ENCODE measurements around the gene LDB2. TPM values are rescaled to one million over a fixed set of nuclear protein-coding genes. Genes with fewer than 3 reads are reported as not detected.

Gene LDB2
- total RNA-seq, 1 experiment from 2014 or later = not detected

GRCh38 chr4:16837475-16837874 is 61.0 kb downstream of the LDB2 start:
- H3K4me2 ChIP-seq = no peak overlapping the region
- H3K9me2 ChIP-seq (ENCODE audit: insufficient read depth) = no peaks in the 10 kb centered on the region
- no peak overlapping the region for H3K27ac ChIP-seq
- intact Hi-C loops (cut with micrococcal nuclease; ENCODE audit: unreplicated experiment) = no loop called here
- no peak overlapping the region for H2AFZ ChIP-seq
- H3K36me3 ChIP-seq (ENCODE audit: low read depth) = no peaks in the 10 kb centered on the region
- no peak overlapping the region for H3K4me3 ChIP-seq
- no peak for DNase-seq
- no peaks in the 10 kb centered on the region for H4K20me1 ChIP-seq (ENCODE audit: insufficient read depth)
- TF ChIP-seq EZH2 (IDR thresholded peaks at IDR 0.05; ENCODE audit: low read depth) = no peak
- TF ChIP-seq CTCF (conservative IDR thresholded peaks at IDR 0.05) = no peak
- CTCF ChIA-PET = no interaction called here
- H3K4me1 ChIP-seq (replicated peaks; ENCODE audit: insufficient read depth) = no peaks in the 10 kb centered on the region
- no peaks in the 10 kb centered on the region for H3K9me3 ChIP-seq (ENCODE audit: insufficient read depth, low read depth)
- H3K79me2 ChIP-seq (ENCODE audit: low read depth) = no peaks in the 10 kb centered on the region
- POLR2A ChIA-PET (ENCODE audit: unreplicated experiment) = no interaction called here
- no TSS peak for BruUV-seq (replicated peaks)
- no peaks in the 10 kb centered on the region for H3K27me3 ChIP-seq (ENCODE audit: insufficient read depth, low read depth)
- no peaks in the 10 kb centered on the region for H3F3A ChIP-seq (ENCODE audit: insufficient read depth, low read depth)

- no peaks in the 10 kb centered on the region for H3K36me3 ChIP-seq (ENCODE audit: low read depth)
- no peak for DNase-seq
- no peaks in the 10 kb centered on the region for H3K9me3 ChIP-seq (ENCODE audit: insufficient read depth, low read depth)
- intact Hi-C loops (cut with micrococcal nuclease; ENCODE audit: unreplicated experiment) = no loop called here
- H3K4me1 ChIP-seq (replicated peaks; ENCODE audit: insufficient read depth) = no peaks in the 10 kb centered on the region
- ChIA-PET POLR2A (ENCODE audit: unreplicated experiment) (no interaction called here), CTCF (no interaction called here)
- H3K27me3 ChIP-seq (ENCODE audit: insufficient read depth, low read depth) = no peaks in the 10 kb centered on the region
- H4K20me1 ChIP-seq (ENCODE audit: insufficient read depth) = no peaks in the 10 kb centered on the region
- no peak overlapping the region for H3K4me3 ChIP-seq
- no peaks in the 10 kb centered on the region for H3K79me2 ChIP-seq (ENCODE audit: low read depth)
- TF ChIP-seq CTCF (conservative IDR thresholded peaks at IDR 0.05) = no peak
- TF ChIP-seq EZH2 (IDR thresholded peaks at IDR 0.05; ENCODE audit: low read depth) = no peak
- BruUV-seq (replicated peaks) = no TSS peak
- no peak overlapping the region for H3K4me2 ChIP-seq
- H2AFZ ChIP-seq = no peak overlapping the region
- H3K27ac ChIP-seq = no peak overlapping the region
- no peaks in the 10 kb centered on the region for H3F3A ChIP-seq (ENCODE audit: insufficient read depth, low read depth)
- H3K9me2 ChIP-seq (ENCODE audit: insufficient read depth) = no peaks in the 10 kb centered on the region
Measured at GRCh38 chr4:16836324-16836723, 62.1 kb downstream of the LDB2 start.

GRCh38 chr4:16835597-16836247 is 62.7 kb downstream of the LDB2 start:
- Histone ChIP-seq H3K9me3 (ENCODE audit: insufficient read depth, low read depth) (no peaks in the 10 kb centered on the region), H3K27ac (no peak overlapping the region), H3K36me3 (ENCODE audit: low read depth) (no peaks in the 10 kb centered on the region), H3K4me1 (replicated peaks; ENCODE audit: insufficient read depth) (no peaks in the 10 kb centered on the region), H3F3A (ENCODE audit: insufficient read depth, low read depth) (no peaks in the 10 kb centered on the region), H3K9me2 (ENCODE audit: insufficient read depth) (no peaks in the 10 kb centered on the region), H3K4me2 (no peak overlapping the region), H3K27me3 (ENCODE audit: insufficient read depth, low read depth) (no peaks in the 10 kb centered on the region), H3K79me2 (ENCODE audit: low read depth) (no peaks in the 10 kb centered on the region), H3K4me3 (no peak overlapping the region), H4K20me1 (ENCODE audit: insufficient read depth) (no peaks in the 10 kb centered on the region), H2AFZ (no peak overlapping the region)
- intact Hi-C loops (cut with micrococcal nuclease; ENCODE audit: unreplicated experiment) = no loop called here
- BruUV-seq (replicated peaks) = no TSS peak
- DNase-seq = no peak
- CTCF ChIA-PET = no interaction called here
- POLR2A ChIA-PET (ENCODE audit: unreplicated experiment) = no interaction called here
- no peak for TF ChIP-seq CTCF (conservative IDR thresholded peaks at IDR 0.05)
- no peak for TF ChIP-seq EZH2 (IDR thresholded peaks at IDR 0.05; ENCODE audit: low read depth)
